ENCODE measurements around the gene COBL.

Gene COBL

GRCh38 chr7:51027106-51027934 lies 289.3 kb downstream of the COBL start:
- H3K4me3 ChIP-seq (ENCODE audit: low read depth, low read length) = no peak overlapping the region
- TF ChIP-seq, protein P1, sequence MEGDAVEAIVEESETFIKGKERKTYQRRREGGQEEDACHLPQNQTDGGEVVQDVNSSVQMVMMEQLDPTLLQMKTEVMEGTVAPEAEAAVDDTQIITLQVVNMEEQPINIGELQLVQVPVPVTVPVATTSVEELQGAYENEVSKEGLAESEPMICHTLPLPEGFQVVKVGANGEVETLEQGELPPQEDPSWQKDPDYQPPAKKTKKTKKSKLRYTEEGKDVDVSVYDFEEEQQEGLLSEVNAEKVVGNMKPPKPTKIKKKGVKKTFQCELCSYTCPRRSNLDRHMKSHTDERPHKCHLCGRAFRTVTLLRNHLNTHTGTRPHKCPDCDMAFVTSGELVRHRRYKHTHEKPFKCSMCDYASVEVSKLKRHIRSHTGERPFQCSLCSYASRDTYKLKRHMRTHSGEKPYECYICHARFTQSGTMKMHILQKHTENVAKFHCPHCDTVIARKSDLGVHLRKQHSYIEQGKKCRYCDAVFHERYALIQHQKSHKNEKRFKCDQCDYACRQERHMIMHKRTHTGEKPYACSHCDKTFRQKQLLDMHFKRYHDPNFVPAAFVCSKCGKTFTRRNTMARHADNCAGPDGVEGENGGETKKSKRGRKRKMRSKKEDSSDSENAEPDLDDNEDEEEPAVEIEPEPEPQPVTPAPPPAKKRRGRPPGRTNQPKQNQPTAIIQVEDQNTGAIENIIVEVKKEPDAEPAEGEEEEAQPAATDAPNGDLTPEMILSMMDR (IDR thresholded peaks at IDR 0.05; ENCODE audit: low read depth, low read length) = no peak

DNA sequence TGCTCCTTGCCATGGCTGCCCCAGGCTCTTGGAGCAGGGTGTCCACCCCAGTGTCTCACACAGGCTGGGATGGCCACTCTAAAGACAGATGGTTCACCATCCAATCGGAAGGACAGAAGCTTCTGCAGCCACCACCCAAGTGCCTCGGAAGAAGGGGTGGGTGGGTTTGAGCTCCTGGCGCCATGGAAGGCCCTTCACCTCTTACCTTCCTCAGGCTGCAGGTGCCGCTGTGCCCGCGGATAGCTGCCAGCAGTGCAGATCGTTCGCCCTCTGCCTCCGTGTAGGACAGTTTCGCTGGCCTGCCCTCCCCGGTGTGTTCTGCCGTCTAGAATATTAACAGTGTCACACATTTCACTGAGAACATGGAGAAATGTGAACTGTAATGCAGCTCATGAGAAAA lies 290.3 kb downstream of the COBL start:
- no peak overlapping the region for H3K4me3 ChIP-seq (ENCODE audit: low read depth, low read length)
- TF ChIP-seq, protein P1 (IDR thresholded peaks at IDR 0.05; ENCODE audit: low read depth, low read length) = no peak

GRCh38 chr7:51025668-51026067 lies 290.9 kb downstream of the COBL start:
- no peak overlapping the region for H3K4me3 ChIP-seq (ENCODE audit: low read depth, low read length)

DNA sequence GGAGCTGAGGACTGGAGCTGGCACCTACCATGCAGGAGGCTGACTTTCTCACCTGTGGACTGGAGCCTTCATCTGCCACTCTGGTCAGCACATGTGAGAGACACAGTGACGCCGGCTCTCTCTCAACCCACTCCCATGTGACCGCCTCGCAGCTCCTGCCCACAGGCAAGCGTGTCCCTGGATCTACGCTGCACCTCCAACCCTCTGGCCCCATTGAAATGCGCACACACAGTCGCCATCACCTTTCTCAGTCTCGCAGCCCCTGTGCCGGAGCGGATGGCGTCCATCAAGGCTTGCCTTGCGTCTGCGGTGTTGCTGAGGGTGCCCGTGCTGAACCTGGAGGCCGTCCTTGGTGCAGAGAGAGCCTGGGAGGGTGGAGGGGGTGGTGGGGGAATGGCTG lies 291.7 kb downstream of the COBL start:
- TF ChIP-seq, protein P1 (IDR thresholded peaks at IDR 0.05; ENCODE audit: low read depth, low read length) = no peak
- no peak overlapping the region for H3K4me3 ChIP-seq (ENCODE audit: low read depth, low read length)

More at GRCh38 chr7:51025668-51026067, 290.9 kb downstream of the COBL start:
- TF ChIP-seq, protein P1 (IDR thresholded peaks at IDR 0.05; ENCODE audit: low read depth, low read length) = no peak

- no peak overlapping the region for H3K4me3 ChIP-seq (ENCODE audit: low read depth, low read length)
- TF ChIP-seq, protein P1 (IDR thresholded peaks at IDR 0.05; ENCODE audit: low read depth, low read length) = no peak
Measured at GRCh38 chr7:51023547-51023946, 293.1 kb downstream of the COBL start.

GRCh38 chr7:51022821-51023220 lies 293.8 kb downstream of the COBL start:
- TF ChIP-seq, protein P1 (IDR thresholded peaks at IDR 0.05; ENCODE audit: low read depth, low read length) = no peak

DNA sequence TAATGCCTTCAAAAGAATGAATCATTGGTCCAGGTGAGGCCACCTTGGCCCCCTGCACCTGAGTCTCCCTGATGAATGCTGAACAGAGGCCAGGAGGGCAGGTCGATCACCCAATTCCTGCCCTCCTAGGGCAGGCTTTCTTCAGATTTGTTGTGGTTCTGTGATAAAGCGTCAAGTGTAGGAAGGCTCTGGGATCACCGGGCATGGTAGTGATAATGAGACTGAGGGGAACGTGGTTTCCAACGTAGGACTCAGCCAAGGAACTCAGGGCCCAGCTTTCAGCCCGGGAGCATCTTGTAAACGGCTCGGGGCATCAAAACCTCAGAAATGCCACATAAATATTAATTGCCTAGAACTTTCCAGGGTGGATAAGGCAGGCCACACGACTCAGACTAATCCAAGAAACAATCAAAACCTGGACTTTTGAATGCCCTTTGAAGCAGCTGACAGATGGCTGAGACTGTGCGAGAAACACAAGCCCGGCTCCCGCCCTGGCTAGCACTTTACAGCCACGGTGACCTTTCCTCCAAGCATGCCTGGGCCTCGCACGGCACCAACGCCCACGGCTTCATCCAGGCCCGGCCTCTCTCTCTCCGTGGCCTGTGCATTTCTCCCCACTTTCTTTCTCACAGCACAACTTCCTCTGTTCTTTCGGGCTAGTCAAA lies 294.6 kb downstream of the COBL start:
- TF ChIP-seq, protein P1 (IDR thresholded peaks at IDR 0.05; ENCODE audit: low read depth, low read length) = no peak
- H3K4me3 ChIP-seq (ENCODE audit: low read depth, low read length) = no peak overlapping the region

More at GRCh38 chr7:51022821-51023220, 293.8 kb downstream of the COBL start:
- H3K4me3 ChIP-seq (ENCODE audit: low read depth, low read length) = no peak overlapping the region
